ENCODE data around the gene AKAP13.
A peak's percentile ranks its signal among the peaks of the same experiment; 100 is the strongest.

Gene AKAP13

GRCh38 chr15:85451099-85451700 lies 70.8 kb downstream of the AKAP13 start:
- DNase-seq: no peak

- DNase-seq: no peak
Observed at GRCh38 chr15:85452436-85452835, 72.0 kb downstream of the AKAP13 start.

- DNase-seq: no peak
Observed at GRCh38 chr15:85453144-85453872, 72.9 kb downstream of the AKAP13 start.

GRCh38 chr15:85454403-85454802 lies 74.0 kb downstream of the AKAP13 start:
- no peak for DNase-seq

- no peak for DNase-seq
Observed at GRCh38 chr15:85455891-85456290, 75.5 kb downstream of the AKAP13 start.

GRCh38 chr15:85456798-85457197 lies 76.4 kb downstream of the AKAP13 start:
- DNase-seq: no peak

- peak; percentile 6 for DNase-seq
Observed at GRCh38 chr15:85457392-85457968, 77.1 kb downstream of the AKAP13 start.

- DNase-seq: peak; percentile 11
Observed at GRCh38 chr15:85458764-85459163, 78.4 kb downstream of the AKAP13 start.

GRCh38 chr15:85462029-85462428 lies 81.6 kb downstream of the AKAP13 start:
- no peak for DNase-seq

GRCh38 chr15:85463276-85463892 lies 83.0 kb downstream of the AKAP13 start:
- no peak for DNase-seq

GRCh38 chr15:85463976-85464375 lies 83.6 kb downstream of the AKAP13 start:
- no peak for DNase-seq

- no peak for DNase-seq
Observed at GRCh38 chr15:85464471-85464870, 84.1 kb downstream of the AKAP13 start.

- no peak for DNase-seq
Observed at GRCh38 chr15:85470563-85471271, 90.3 kb downstream of the AKAP13 start.

- DNase-seq: no peak
Observed at GRCh38 chr15:85472349-85472748, 91.9 kb downstream of the AKAP13 start.

GRCh38 chr15:85473455-85473854 lies 93.1 kb downstream of the AKAP13 start:
- DNase-seq: no peak

- DNase-seq: no peak
Observed at GRCh38 chr15:85474700-85475316, 94.4 kb downstream of the AKAP13 start.

GRCh38 chr15:85475317-85475701 lies 94.9 kb downstream of the AKAP13 start:
- no peak for DNase-seq

- DNase-seq: no peak
Observed at GRCh38 chr15:85475711-85476110, 95.3 kb downstream of the AKAP13 start.

GRCh38 chr15:85477061-85477460 lies 96.7 kb downstream of the AKAP13 start:
- DNase-seq: no peak

GRCh38 chr15:85477730-85478129 lies 97.3 kb downstream of the AKAP13 start:
- no peak for DNase-seq

GRCh38 chr15:85479071-85479647 lies 98.8 kb downstream of the AKAP13 start:
- no peak for DNase-seq

- no peak for DNase-seq
Observed at GRCh38 chr15:85480923-85481322, 100.5 kb downstream of the AKAP13 start.

Measured in DMS53 (cell line).